Thyroid gland (tissue), 4 donors: ENCODE measurements around the gene CES5A. TPM values are rescaled to one million over a fixed set of nuclear protein-coding genes. Genes with fewer than 3 reads are reported as not detected.

Source experiments
- DNase-seq, 2 donors: peaks; one replicate each; pipeline ENCODE4 v3.0.0-alpha.2; 2019
- H3K27ac ChIP-seq, 3 donors: fragments of 200-600 bp; sonication (generic); 1 replicate in 2 of 3; 2 replicates in 1 of 3; pipeline ENCODE4 v1.5.1; 2016 to 2019; ENCODE audit warnings: mild to moderate bottlenecking in 1 of 3, moderate library complexity in 1 of 3
- H3K27me3 ChIP-seq: fragments of 200-600 bp; sonication (generic); one replicate; pipeline ENCODE4 v1.5.1; 2019
- H3K36me3 ChIP-seq, 2 donors: fragments of 200-600 bp; sonication (generic); one replicate each; pipeline ENCODE4 v1.5.1; 2016 to 2019
- H3K4me1 ChIP-seq, 2 donors: fragments of 200-600 bp; sonication (generic); one replicate each; pipeline ENCODE4 v1.5.1; 2017 to 2019
- H3K4me3 ChIP-seq, 3 donors: fragments of 200-600 bp; sonication (generic); replicated peaks in 1 of 3; 1 replicate in 2 of 3; 2 replicates in 1 of 3; pipeline ENCODE4 v1.5.1; 2016; ENCODE audit warnings: mild to moderate bottlenecking in 1 of 3
- H3K9me3 ChIP-seq: fragments of 200-600 bp; sonication (generic); one replicate; pipeline ENCODE4 v1.5.1; 2017
- POLR2A ChIP-seq, 2 donors: fragments of 450-650 bp; IDR thresholded peaks; one replicate each; pipeline ENCODE4 v1.6.1; 2017; ENCODE audit warnings: antibody characterized with exemption in 2 of 2, mild to moderate bottlenecking in 2 of 2, moderate library complexity in 1 of 2
- WGBS, 2 donors: methylation state at CpG; one replicate each; pipeline ENCODE4 v1.1.5; 2017; 5-methylcytosine and 5-hydroxymethylcytosine counted together
- intact Hi-C: fragments of 100-400 bp; cut with DNase I; formaldehyde crosslinking; loops from one replicate; pipeline ENCODE4 v1.15.1; 2023
- total RNA-seq, 4 donors: library from RNA; depleted of rRNA; stranded (reverse); fragments of >200 nt; gene quantifications; one replicate each; pipeline ENCODE4 v1.2.3, GENCODE V29; 2016
- TF ChIP-seq, protein P1 (sequence below), 6 experiments: fragments of 200-600 bp in 3 of 6; fragments of 450-650 bp in 3 of 6; sonication (generic) in 3 of 6; IDR thresholded peaks; one replicate each; pipeline ENCODE4 v1.5.1; 2016 to 2019; ENCODE audit warnings: antibody characterized with exemption in 6 of 6, mild to moderate bottlenecking in 2 of 6, inconsistent platforms in 1 of 6, moderate library complexity in 1 of 6

CES5A gene
- total RNA-seq, 4 donors from 2014 or later: not detected

DNA sequence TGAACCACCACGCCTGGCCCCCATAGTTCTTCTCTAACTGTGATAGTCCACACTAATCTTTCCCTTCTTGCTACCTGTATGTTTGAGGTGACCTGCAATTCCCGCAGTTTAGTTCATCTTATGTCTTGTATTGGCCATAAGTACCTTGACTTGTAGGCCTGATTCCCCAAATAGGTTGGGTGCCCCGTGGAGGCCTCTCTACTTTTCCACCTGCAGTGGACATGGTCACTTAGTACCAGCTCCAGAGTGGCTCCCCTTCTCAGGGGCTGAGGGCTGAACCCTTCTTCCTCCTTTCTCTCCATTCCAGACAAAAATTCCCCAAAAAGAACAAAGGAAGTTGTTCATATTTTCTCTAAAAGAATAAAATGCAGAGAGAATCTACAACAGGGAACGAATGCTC is 33.5 kb upstream of the CES5A start:
- TF ChIP-seq, protein P1, sequence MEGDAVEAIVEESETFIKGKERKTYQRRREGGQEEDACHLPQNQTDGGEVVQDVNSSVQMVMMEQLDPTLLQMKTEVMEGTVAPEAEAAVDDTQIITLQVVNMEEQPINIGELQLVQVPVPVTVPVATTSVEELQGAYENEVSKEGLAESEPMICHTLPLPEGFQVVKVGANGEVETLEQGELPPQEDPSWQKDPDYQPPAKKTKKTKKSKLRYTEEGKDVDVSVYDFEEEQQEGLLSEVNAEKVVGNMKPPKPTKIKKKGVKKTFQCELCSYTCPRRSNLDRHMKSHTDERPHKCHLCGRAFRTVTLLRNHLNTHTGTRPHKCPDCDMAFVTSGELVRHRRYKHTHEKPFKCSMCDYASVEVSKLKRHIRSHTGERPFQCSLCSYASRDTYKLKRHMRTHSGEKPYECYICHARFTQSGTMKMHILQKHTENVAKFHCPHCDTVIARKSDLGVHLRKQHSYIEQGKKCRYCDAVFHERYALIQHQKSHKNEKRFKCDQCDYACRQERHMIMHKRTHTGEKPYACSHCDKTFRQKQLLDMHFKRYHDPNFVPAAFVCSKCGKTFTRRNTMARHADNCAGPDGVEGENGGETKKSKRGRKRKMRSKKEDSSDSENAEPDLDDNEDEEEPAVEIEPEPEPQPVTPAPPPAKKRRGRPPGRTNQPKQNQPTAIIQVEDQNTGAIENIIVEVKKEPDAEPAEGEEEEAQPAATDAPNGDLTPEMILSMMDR (IDR thresholded peaks at IDR 0.05): no peak
- TF ChIP-seq POLR2A (IDR thresholded peaks at IDR 0.05): no peak
- 90 to 93% methylated on average over 4 of the region's 4 CpGs for WGBS, 2 donors
- Histone ChIP-seq H3K9me3 (no peaks in the 10 kb centered on the region), H3K4me1 (peaks cover 0 to 8% of the 10 kb centered on the region in 2 donors), H3K36me3 (no peaks in the 10 kb centered on the region), H3K4me3 (no peak overlapping the region), H3K27ac (no peak overlapping the region), H3K27me3 (no peaks in the 10 kb centered on the region)
- no peak for DNase-seq
- intact Hi-C loops: no loop called here

DNA sequence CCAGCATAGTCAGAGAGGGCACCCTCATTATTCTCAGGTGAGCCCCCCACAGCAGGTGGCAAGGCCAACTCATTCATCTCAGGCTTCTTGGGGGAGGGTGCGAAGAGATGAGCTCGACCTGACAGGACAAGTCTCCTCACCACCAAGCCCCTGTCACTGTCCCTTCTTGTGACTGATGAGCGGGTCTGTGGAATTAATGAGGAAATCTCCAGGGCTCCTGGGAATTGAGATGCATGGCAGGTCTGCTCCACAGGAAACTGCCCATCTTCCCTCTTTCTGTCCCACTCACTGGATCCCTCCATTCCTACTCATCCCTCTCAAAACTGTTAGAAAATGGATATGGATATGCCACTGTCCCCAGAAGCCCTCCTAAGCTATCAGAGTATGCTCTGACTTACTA is 32.5 kb upstream of the CES5A start:
- Histone ChIP-seq H3K9me3 (no peaks in the 10 kb centered on the region), H3K36me3 (no peaks in the 10 kb centered on the region), H3K27me3 (no peaks in the 10 kb centered on the region), H3K27ac (no peak overlapping the region), H3K4me3 (no peak overlapping the region), H3K4me1 (peaks cover 0 to under 1% of the 10 kb centered on the region in 2 donors)
- 83 to 89% methylated on average over 3 of the region's 3 CpGs for WGBS, 2 donors
- intact Hi-C loops: no loop called here
- DNase-seq: no peak
- TF ChIP-seq, protein P1 (IDR thresholded peaks at IDR 0.05): no peak
- TF ChIP-seq POLR2A (IDR thresholded peaks at IDR 0.05): no peak

DNA sequence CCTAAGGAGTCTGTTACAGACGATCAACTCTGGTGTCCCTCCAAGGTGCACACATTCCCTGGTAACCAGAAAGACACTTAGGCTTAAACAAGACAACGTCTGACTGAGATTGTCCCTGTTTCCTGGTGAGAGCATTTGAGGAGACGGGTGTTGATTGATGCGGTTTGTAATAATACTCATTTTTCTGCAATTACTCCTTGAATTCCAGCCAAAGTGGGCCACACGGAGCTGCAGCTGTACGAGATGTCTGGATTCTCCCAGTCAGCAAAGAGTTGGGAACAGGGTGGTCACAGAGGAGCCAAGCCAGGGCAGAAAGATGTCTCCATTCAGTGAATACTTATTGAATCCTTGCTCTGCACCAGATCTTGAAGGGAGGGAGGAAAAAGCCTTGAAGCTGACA is 30.9 kb upstream of the CES5A start:
- intact Hi-C loops: no loop called here
- Histone ChIP-seq H3K9me3 (no peaks in the 10 kb centered on the region), H3K27ac (no peak overlapping the region), H3K27me3 (no peaks in the 10 kb centered on the region), H3K4me3 (no peak overlapping the region), H3K36me3 (no peaks in the 10 kb centered on the region), H3K4me1 (peaks cover 0 to 3% of the 10 kb centered on the region in 2 donors)
- no peak for DNase-seq
- TF ChIP-seq POLR2A (IDR thresholded peaks at IDR 0.05): no peak
- TF ChIP-seq, protein P1 (IDR thresholded peaks at IDR 0.05): no peak
- WGBS, 2 donors: 60 to 61% methylated on average over 6 of the region's 6 CpGs

DNA sequence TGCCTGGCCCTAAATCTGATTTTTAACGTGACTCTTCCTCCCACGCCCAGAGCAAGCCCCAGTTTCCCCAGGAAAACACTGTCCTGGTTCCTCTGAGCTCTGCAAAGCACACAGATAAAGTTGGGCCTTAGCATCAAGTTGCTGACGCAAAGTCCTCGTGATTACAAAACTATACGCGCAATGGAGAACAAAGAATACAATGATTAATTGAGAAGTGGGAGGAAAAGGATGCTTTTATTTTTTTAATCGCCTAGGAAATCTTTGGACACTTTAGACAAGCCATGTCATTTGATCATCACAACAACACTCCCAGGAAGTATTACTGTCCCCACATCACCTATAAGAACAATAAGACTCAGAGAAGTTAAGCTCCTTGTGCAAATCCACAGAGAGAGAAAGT is 30.5 kb upstream of the CES5A start:
- DNase-seq: no peak
- no peaks in the 10 kb centered on the region for H3K27me3 ChIP-seq
- intact Hi-C loops: no loop called here
- H3K9me3 ChIP-seq: no peaks in the 10 kb centered on the region
- 84 to 87% methylated on average over 7 of the region's 7 CpGs for WGBS, 2 donors
- no peaks in the 10 kb centered on the region for H3K36me3 ChIP-seq
- H3K27ac ChIP-seq: no peak overlapping the region
- H3K4me3 ChIP-seq: no peak overlapping the region
- peaks cover 0 to 3% of the 10 kb centered on the region in 2 donors for H3K4me1 ChIP-seq
- TF ChIP-seq, protein P1 (IDR thresholded peaks at IDR 0.05): no peak
- no peak for TF ChIP-seq POLR2A (IDR thresholded peaks at IDR 0.05)

DNA sequence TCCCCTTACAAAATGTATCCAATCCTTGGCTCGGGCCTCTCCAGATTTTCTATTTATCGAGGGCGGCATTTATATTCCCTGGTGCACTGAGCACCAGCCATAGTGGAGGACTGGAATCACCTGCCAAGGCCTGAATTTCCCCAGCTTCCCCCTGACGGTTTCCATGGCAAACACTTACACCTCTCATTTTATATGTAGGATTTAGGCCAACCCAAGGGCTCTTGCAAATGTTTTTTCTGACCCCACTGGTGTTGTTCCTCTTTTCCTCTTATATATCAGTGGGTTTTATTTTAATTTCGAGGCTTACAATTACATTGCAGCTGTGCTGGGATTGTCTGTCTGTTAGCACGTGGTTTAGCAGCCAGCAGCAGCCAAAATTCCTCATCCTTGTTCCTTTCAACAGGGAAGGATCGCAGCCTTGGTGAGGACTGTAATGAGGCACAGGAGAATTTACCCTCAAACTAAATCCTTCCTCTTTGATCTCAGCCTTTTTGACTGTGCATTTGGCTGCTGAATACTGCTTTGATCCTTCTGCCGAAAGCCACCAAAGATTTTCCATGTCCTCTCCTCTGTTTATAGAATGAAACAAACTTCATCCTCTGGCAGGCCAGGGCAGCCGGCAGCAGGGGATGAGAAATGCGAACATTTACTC is 26.5 kb upstream of the CES5A start:
- Histone ChIP-seq H3K4me1 (peaks cover 0 to 3% of the 10 kb centered on the region in 2 donors), H3K27me3 (no peaks in the 10 kb centered on the region), H3K9me3 (no peaks in the 10 kb centered on the region), H3K36me3 (no peaks in the 10 kb centered on the region), H3K27ac (no peak overlapping the region), H3K4me3 (no peak overlapping the region)
- DNase-seq: no peak
- intact Hi-C loops: no loop called here
- 51 to 58% methylated on average over 10 of the region's 10 CpGs for WGBS, 2 donors
- no peak for TF ChIP-seq POLR2A (IDR thresholded peaks at IDR 0.05)
- TF ChIP-seq, protein P1 (IDR thresholded peaks at IDR 0.05): no peak
